Uterus (tissue), 4 donors: ENCODE results near the gene LBP. TPM values are rescaled to one million over a fixed set of nuclear protein-coding genes. Genes with fewer than 3 reads are reported as not detected.
"Not testable (repeated sequence)": the region's sequence is repeated elsewhere in the genome, so short reads cannot be mapped to it uniquely, and the experiment has no call there.

Experiments
- DNase-seq, 2 donors: peaks; one replicate each; pipeline ENCODE4 v3.0.0-alpha.2; 2019 to 2020
- H3K27ac ChIP-seq, 2 donors: fragments of 200-600 bp; sonication (generic); 1 replicate in 1 of 2; 2 replicates in 1 of 2; pipeline ENCODE4 v1.5.1; 2016 to 2018
- H3K27me3 ChIP-seq, 2 donors: fragments of 200-600 bp; sonication (generic); one replicate each; pipeline ENCODE4 v1.5.1; 2018 to 2019; ENCODE audit warnings: control low read depth in 1 of 2
- H3K36me3 ChIP-seq, 2 donors: fragments of 200-600 bp; sonication (generic); one replicate each; pipeline ENCODE4 v1.5.1; 2019; ENCODE audit warnings: control low read depth in 1 of 2
- H3K4me1 ChIP-seq, 2 donors: fragments of 200-600 bp; sonication (generic); one replicate each; pipeline ENCODE4 v1.5.1; 2018 to 2019; ENCODE audit warnings: control low read depth in 1 of 2
- H3K4me3 ChIP-seq, 2 donors: fragments of 200-600 bp; sonication (generic); 1 replicate in 1 of 2; 2 replicates in 1 of 2; pipeline ENCODE4 v1.5.1; 2018 to 2019; ENCODE audit warnings: mild to moderate bottlenecking in 1 of 2
- H3K9me3 ChIP-seq, 2 donors: fragments of 200-600 bp; sonication (generic); one replicate each; pipeline ENCODE4 v1.5.1; 2019; ENCODE audit warnings: control low read depth in 1 of 2
- POLR2A ChIP-seq, 2 donors: fragments of 450-650 bp; IDR thresholded peaks; one replicate each; pipeline ENCODE4 v1.6.1; 2016; ENCODE audit warnings: antibody characterized with exemption in 2 of 2, mild to moderate bottlenecking in 1 of 2, moderate library complexity in 1 of 2
- intact Hi-C: fragments of 100-400 bp; cut with DNase I; formaldehyde crosslinking; loops from one replicate; pipeline ENCODE4 v1.15.1; 2023; ENCODE audit warnings: low total_unique reads
- total RNA-seq, 4 donors: library from RNA; depleted of rRNA in 3 of 4; stranded (reverse); fragments of >200 nt in 3 of 4; gene quantifications; one replicate each; pipeline versions ENCODE4 v1.1.0 to v1.2.4, GENCODE V29; 2014 to 2023
- TF ChIP-seq, protein P1 (sequence below), 4 experiments: fragments of 200-600 bp in 2 of 4; fragments of 450-650 bp in 2 of 4; sonication (generic) in 2 of 4; IDR thresholded peaks; one replicate each; pipeline ENCODE4 v1.5.1; 2016 to 2019; ENCODE audit warnings: antibody characterized with exemption in 4 of 4, mild to moderate bottlenecking in 2 of 4, moderate library complexity in 1 of 4
- donor health status: DM: yes; HTN: yes; CAD: no.

The LBP gene
- total RNA-seq, 4 donors from 2014 or later, result not detected

DNA sequence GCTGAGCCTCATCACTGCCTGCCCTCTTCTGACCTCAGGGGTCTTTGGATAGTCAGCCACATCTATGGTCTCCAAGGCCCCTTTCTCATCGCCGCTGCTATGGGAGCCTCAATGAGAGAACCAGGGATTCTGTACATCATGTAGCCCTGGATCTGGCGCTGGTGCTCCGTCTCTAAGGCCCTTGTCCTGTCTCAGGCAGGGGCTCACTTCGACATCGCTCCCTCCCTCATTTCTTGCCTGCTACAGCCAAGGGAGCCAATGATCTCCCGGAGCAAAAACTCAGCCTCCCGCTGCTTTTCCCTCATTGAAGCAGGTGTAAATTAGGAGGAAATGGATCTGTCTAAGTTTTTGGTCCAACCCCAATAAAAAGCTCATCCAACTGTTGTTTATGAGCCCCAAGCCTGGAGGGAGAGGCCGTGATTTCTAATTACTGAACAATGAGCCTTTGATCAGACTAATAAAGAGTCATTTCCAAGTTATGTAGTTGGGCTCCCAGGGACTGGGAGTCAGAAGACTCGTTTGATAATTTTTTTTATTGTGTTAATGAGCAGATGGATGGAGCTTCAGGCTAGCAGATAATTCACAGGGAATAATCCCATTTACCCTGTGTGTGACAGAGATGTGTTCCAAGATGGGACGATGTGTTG is 30.9 kb downstream of the LBP start:
- Histone ChIP-seq H3K4me3 (no peak overlapping the region), H3K27me3 (no peaks in the 10 kb centered on the region), H3K36me3 (no peaks in the 10 kb centered on the region), H3K4me1 (no peaks in the 10 kb centered on the region), H3K9me3 (no peaks in the 10 kb centered on the region), H3K27ac (no peak overlapping the region)
- no peak for TF ChIP-seq POLR2A (IDR thresholded peaks at IDR 0.05)
- TF ChIP-seq, protein P1, sequence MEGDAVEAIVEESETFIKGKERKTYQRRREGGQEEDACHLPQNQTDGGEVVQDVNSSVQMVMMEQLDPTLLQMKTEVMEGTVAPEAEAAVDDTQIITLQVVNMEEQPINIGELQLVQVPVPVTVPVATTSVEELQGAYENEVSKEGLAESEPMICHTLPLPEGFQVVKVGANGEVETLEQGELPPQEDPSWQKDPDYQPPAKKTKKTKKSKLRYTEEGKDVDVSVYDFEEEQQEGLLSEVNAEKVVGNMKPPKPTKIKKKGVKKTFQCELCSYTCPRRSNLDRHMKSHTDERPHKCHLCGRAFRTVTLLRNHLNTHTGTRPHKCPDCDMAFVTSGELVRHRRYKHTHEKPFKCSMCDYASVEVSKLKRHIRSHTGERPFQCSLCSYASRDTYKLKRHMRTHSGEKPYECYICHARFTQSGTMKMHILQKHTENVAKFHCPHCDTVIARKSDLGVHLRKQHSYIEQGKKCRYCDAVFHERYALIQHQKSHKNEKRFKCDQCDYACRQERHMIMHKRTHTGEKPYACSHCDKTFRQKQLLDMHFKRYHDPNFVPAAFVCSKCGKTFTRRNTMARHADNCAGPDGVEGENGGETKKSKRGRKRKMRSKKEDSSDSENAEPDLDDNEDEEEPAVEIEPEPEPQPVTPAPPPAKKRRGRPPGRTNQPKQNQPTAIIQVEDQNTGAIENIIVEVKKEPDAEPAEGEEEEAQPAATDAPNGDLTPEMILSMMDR (IDR thresholded peaks at IDR 0.05), result no peak
- intact Hi-C loops, result no loop called here
- DNase-seq, result no peak

DNA sequence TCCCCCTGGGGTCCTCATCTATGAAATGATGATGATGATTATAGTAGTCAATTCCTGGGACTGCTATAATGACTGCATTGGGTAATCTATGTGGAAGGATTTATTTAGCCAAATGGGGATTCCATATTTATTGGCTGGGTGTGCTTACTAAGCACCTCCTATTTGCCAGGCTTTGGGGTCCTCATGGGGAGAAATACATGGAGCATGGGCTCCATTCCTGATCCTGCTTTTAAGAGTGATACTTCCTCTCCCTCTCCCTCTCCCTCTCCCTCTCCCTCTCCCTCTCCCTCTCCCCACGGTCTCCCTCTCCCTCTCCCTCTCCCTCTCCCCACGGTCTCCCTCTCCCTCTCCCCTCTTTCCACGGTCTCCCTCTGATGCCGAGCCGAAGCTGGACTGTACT is 31.6 kb downstream of the LBP start:
- H3K9me3 ChIP-seq, H3K27ac ChIP-seq, H3K4me1 ChIP-seq, DNase-seq, H3K4me3 ChIP-seq, intact Hi-C loops, H3K36me3 ChIP-seq, H3K27me3 ChIP-seq: not testable (repeated sequence)

DNA sequence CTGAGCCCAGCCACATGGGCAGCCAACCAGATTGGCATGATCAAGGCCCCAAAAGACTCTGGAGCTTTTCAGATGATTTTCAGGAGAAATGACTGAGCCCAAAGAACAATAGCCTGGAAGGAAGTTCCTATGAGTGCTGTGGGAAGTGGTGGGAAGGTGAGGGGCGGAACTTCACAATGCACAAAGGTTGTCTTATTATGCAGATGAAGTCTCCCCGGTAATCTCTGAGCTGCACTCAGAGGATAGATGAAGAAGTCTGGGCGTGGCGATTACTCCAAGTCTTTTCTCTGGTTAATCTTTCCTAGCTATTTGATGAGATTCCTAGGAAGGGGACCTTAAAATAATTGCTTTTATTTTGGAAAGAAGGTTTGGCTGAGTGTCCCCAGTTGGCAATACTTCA is 36.9 kb downstream of the LBP start:
- Histone ChIP-seq H3K36me3 (no peaks in the 10 kb centered on the region), H3K4me3 (no peak overlapping the region), H3K9me3 (no peaks in the 10 kb centered on the region), H3K27me3 (no peaks in the 10 kb centered on the region), H3K4me1 (no peaks in the 10 kb centered on the region), H3K27ac (no peak overlapping the region)
- no peak for TF ChIP-seq POLR2A (IDR thresholded peaks at IDR 0.05)
- TF ChIP-seq, protein P1 (IDR thresholded peaks at IDR 0.05), result no peak
- no peak for DNase-seq
- intact Hi-C loops, result no loop called here

DNA sequence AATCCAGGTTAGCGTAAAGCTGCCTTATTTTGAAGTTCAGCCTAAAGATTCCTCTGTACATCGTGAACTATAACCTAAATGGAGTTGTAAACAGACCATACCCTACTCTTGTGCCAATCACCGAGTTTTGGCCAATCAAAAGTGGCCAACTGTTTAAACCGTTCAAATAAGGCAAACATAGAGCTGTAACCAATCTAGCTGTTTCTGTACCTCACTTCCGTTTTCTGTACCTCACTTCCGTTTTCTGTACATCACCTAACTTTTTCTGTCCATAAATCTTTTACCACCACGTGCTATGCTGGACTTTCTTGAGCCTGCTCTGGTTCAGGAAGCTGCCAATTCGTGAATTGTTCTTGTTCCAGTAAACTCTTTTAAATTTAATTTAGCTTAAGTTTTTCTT is 39.7 kb downstream of the LBP start:
- no peak for DNase-seq
- no peaks in the 10 kb centered on the region for H3K27me3 ChIP-seq
- no peak for TF ChIP-seq POLR2A (IDR thresholded peaks at IDR 0.05)
- TF ChIP-seq, protein P1 (IDR thresholded peaks at IDR 0.05), result no peak
- no peaks in the 10 kb centered on the region for H3K4me1 ChIP-seq
- intact Hi-C loops, result no loop called here
- H3K36me3 ChIP-seq, result no peaks in the 10 kb centered on the region
- H3K27ac ChIP-seq, result no peak overlapping the region
- H3K9me3 ChIP-seq, result no peaks in the 10 kb centered on the region
- no peak overlapping the region for H3K4me3 ChIP-seq

DNA sequence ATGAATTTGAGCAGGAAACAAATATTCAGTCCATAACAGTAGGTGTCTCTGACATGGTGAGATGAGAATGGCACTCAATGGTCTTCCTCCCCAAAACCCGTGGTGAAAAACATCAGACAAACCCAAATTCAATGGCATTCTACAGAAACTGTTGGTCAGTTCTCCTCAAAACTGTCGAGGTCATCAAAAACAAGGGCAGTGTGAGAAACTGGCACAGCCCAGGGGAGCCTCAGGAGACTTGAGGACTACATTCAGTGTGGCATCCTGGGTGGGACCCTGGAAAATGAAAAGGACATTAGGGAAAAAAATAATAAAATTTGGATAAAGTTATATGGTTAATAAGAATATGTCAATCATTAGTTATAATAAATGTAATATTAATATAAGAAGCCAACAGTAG is 40.6 kb downstream of the LBP start:
- Histone ChIP-seq H3K4me3 (no peak overlapping the region), H3K36me3 (no peaks in the 10 kb centered on the region), H3K27me3 (no peaks in the 10 kb centered on the region), H3K4me1 (no peaks in the 10 kb centered on the region), H3K9me3 (no peaks in the 10 kb centered on the region), H3K27ac (no peak overlapping the region)
- intact Hi-C loops, result no loop called here
- TF ChIP-seq POLR2A (IDR thresholded peaks at IDR 0.05), result no peak
- TF ChIP-seq, protein P1 (IDR thresholded peaks at IDR 0.05), result no peak
- DNase-seq, result no peak

DNA sequence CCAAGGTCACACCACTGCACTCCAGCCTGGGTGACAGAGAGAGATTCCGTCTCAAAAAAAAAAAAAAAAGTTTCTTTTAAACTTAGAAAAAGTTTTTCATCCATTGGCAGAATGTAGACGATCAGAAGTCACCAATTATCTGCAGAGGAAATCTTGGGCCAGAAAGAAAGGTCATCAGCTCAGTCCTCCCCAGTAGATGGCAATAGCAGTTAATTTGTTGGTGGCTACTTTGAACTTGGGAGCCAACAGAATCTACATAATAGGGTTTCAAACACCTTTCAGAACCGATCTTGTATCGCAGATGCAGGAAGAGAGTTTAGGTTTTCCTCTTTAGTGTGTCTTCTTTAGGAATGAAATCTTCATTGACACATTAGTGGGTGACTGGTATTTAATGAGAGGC is 41.7 kb downstream of the LBP start:
- intact Hi-C loops, result no loop called here
- H3K27me3 ChIP-seq, result no peaks in the 10 kb centered on the region
- no peak for DNase-seq

More for the DNA sequence above, 41.7 kb downstream of the LBP start:
- Histone ChIP-seq H3K4me1 (no peaks in the 10 kb centered on the region), H3K27ac (no peak overlapping the region), H3K36me3 (no peaks in the 10 kb centered on the region), H3K4me3 (no peak overlapping the region), H3K9me3 (no peaks in the 10 kb centered on the region)
- TF ChIP-seq, protein P1 (IDR thresholded peaks at IDR 0.05), result no peak
- no peak for TF ChIP-seq POLR2A (IDR thresholded peaks at IDR 0.05)
